ENCODE data around the gene FUT9.

- TF ChIP-seq CTCF (conservative IDR thresholded peaks at IDR 0.05; ENCODE audit: low read depth in 2 of 2) (no peak), POLR2AphosphoS5 (IDR thresholded peaks at IDR 0.05; ENCODE audit: low read depth) (no peak), REST (IDR thresholded peaks at IDR 0.05; ENCODE audit: unreplicated experiment) (no peak), EZH2phosphoT487 (IDR thresholded peaks at IDR 0.05; ENCODE audit: unreplicated experiment) (no peak), EZH2 (IDR thresholded peaks at IDR 0.05; ENCODE audit: low read depth, unreplicated experiment) (no peak), NANOG (IDR thresholded peaks at IDR 0.05; ENCODE audit: borderline replicate concordance) (peak; percentile 67), CREB1 (CRISPR knock-in tag; IDR thresholded peaks at IDR 0.05; ENCODE audit: low read depth) (no peak), JUNB (IDR thresholded peaks at IDR 0.05; ENCODE audit: unreplicated experiment) (no peak), ETS1 (IDR thresholded peaks at IDR 0.05) (no peak)
These were observed 146.9 kb downstream of the FUT9 start for GRCh38 chr6:96162711-96163120.

Measured in GM23338 (cell line).